M059J (cell line): ENCODE data around the gene ZNF207. TPM values are rescaled to one million over a fixed set of nuclear protein-coding genes. Genes with fewer than 3 reads are reported as not detected.
"Not testable (repeated sequence)": the region's sequence is repeated elsewhere in the genome, so short reads cannot be mapped to it uniquely, and the experiment has no call there.

Experiments
- DNase-seq: peaks from one replicate; pipeline ENCODE4 v3.0.0-alpha.2; 2012; ENCODE audit warnings: low read depth
- total RNA-seq: library from RNA; depleted of rRNA; stranded (reverse); fragments of >200 nt; shearing (Covaris generic); gene quantifications from 2 replicates; pipeline ENCODE4 v1.2.3, GENCODE V29; 2014; rRNA removed

Gene ZNF207
- total RNA-seq = 163 and 195 TPM in 2 replicates

GRCh38 chr17:32349854-32350665 lies at the start of gene ZNF207:
ZNF207 (plus strand) TSS chr17:32350157; CDS start chr17:32350286, 129 bp downstream.
- peak; percentile 94 for DNase-seq

GRCh38 chr17:32302037-32302436 lies 47.9 kb upstream of the ZNF207 start:
- no peak for DNase-seq

- DNase-seq = no peak
Measured at GRCh38 chr17:32302860-32303649, 46.9 kb upstream of the ZNF207 start.

- DNase-seq = peak; percentile 39
Measured at GRCh38 chr17:32303781-32304288, 46.1 kb upstream of the ZNF207 start.

- no peak for DNase-seq
Measured at GRCh38 chr17:32305049-32305448, 44.9 kb upstream of the ZNF207 start.

- no peak for DNase-seq
Measured at GRCh38 chr17:32307658-32308057, 42.3 kb upstream of the ZNF207 start.

GRCh38 chr17:32311028-32311536 lies 38.9 kb upstream of the ZNF207 start:
- DNase-seq = no peak

GRCh38 chr17:32314636-32315035 lies 35.3 kb upstream of the ZNF207 start:
- DNase-seq = no peak

- DNase-seq = no peak
Measured at GRCh38 chr17:32315171-32315570, 34.8 kb upstream of the ZNF207 start.

- DNase-seq = not testable (repeated sequence)
Measured at GRCh38 chr17:32316653-32317052, 33.3 kb upstream of the ZNF207 start.

- no peak for DNase-seq
Measured at GRCh38 chr17:32317353-32317752, 32.6 kb upstream of the ZNF207 start.

- no peak for DNase-seq
Measured at GRCh38 chr17:32318071-32318470, 31.9 kb upstream of the ZNF207 start.

GRCh38 chr17:32319548-32319905 lies 30.4 kb upstream of the ZNF207 start:
- peak; percentile 57 for DNase-seq

GRCh38 chr17:32320080-32320479 lies 29.9 kb upstream of the ZNF207 start:
- not testable (repeated sequence) for DNase-seq

- DNase-seq = no peak
Measured at GRCh38 chr17:32320847-32321246, 29.1 kb upstream of the ZNF207 start.

- no peak for DNase-seq
Measured at GRCh38 chr17:32323046-32323445, 26.9 kb upstream of the ZNF207 start.

GRCh38 chr17:32323811-32324491 lies 26.0 kb upstream of the ZNF207 start:
- DNase-seq = peak; percentile 70

GRCh38 chr17:32327911-32328310 lies 22.0 kb upstream of the ZNF207 start:
- DNase-seq = no peak

GRCh38 chr17:32330147-32330546 lies 19.8 kb upstream of the ZNF207 start:
- DNase-seq = no peak

- no peak for DNase-seq
Measured at GRCh38 chr17:32331243-32332040, 18.5 kb upstream of the ZNF207 start.

GRCh38 chr17:32333187-32333586 lies 16.8 kb upstream of the ZNF207 start:
- no peak for DNase-seq
